HG03520 (cell line): ENCODE measurements around the gene CBLC.

Source experiments
- ATAC-seq: cut with Tn5 transposase; IDR thresholded peaks from one replicate; pipeline ENCODE4 v1.9.1; 2021; ENCODE audit warnings: mild to moderate bottlenecking, moderate library complexity; ENCODE audit not compliant: unreplicated experiment

The CBLC gene

GRCh38 chr19:44777715-44778347 is at the start of gene CBLC:
TSS of gene CBLC (plus strand) at chr19:44777890. CDS start at chr19:44777932, 42 bp downstream.
- no peak for ATAC-seq

- ATAC-seq: no peak
Observed at GRCh38 chr19:44728178-44728577, 49.5 kb upstream of the CBLC start.

- ATAC-seq: no peak
Observed at GRCh38 chr19:44729516-44730033, 48.1 kb upstream of the CBLC start.

GRCh38 chr19:44731081-44731480 is 46.6 kb upstream of the CBLC start:
- no peak for ATAC-seq

GRCh38 chr19:44731622-44732021 is 46.1 kb upstream of the CBLC start:
- ATAC-seq: no peak

GRCh38 chr19:44732235-44733014 is 45.3 kb upstream of the CBLC start:
- ATAC-seq: no peak

- no peak for ATAC-seq
Observed at GRCh38 chr19:44734357-44734756, 43.3 kb upstream of the CBLC start.

- ATAC-seq: no peak
Observed at GRCh38 chr19:44735011-44735410, 42.7 kb upstream of the CBLC start.

GRCh38 chr19:44737238-44738071 is 40.2 kb upstream of the CBLC start:
- no peak for ATAC-seq

GRCh38 chr19:44738136-44738535 is 39.6 kb upstream of the CBLC start:
- no peak for ATAC-seq

GRCh38 chr19:44738603-44739558 is 38.8 kb upstream of the CBLC start:
- ATAC-seq: no peak

GRCh38 chr19:44740351-44740824 is 37.3 kb upstream of the CBLC start:
- ATAC-seq: no peak

GRCh38 chr19:44741258-44741731 is 36.4 kb upstream of the CBLC start:
- ATAC-seq: no peak

- ATAC-seq: no peak
Observed at GRCh38 chr19:44741841-44742329, 35.8 kb upstream of the CBLC start.

GRCh38 chr19:44742330-44743061 is 35.2 kb upstream of the CBLC start:
- no peak for ATAC-seq

- no peak for ATAC-seq
Observed at GRCh38 chr19:44744871-44745332, 32.8 kb upstream of the CBLC start.

GRCh38 chr19:44745341-44745831 is 32.3 kb upstream of the CBLC start:
- no peak for ATAC-seq

GRCh38 chr19:44745887-44746600 is 31.6 kb upstream of the CBLC start:
- ATAC-seq: no peak
